ENCODE measurements around the gene TTLL9.
A peak's percentile ranks its signal among the peaks of the same experiment; 100 is the strongest.

TTLL9 gene

DNA sequence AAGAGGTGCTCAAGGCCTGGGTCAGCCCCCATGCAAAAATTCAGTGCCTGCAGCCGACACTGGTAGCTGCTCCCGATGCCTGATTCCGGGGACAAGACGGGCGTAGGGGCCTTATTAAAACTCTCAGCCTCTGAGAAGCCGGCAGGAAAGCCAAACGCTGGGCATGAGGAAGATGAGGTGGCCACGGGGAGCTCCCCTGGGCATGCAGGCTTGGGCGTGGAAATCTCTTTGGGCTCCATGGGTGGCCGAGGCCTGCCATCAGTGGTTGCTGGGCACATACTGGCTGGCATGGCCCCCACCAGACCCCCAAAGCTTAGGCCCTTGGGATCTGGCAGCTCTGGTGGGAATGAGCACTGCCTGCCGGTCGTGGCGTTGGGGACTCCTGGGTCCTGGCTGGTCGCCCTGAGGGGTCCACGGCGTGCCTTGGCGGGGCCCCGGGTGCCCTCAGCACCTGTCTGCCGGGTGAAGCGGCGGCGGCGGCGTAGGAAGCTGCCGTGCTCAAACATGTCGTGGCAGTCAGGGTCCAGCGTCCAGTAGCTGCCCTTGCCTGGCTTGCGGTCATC, 25.6 kb upstream of the TTLL9 start:
- peak overlapping the region; percentile 92 for H3K18ac ChIP-seq (ENCODE audit: low read length)
- no CpG with 5 or more reads among the region's 28 CpGs for WGBS, 2 donors (ENCODE audit: extremely low coverage in 2 of 2, insufficient read length in 2 of 2, insufficient replicate concordance in 1 of 2)
- H3K4me3 ChIP-seq (ENCODE audit: low read length in 2 of 2): no peak overlapping the region

DNA sequence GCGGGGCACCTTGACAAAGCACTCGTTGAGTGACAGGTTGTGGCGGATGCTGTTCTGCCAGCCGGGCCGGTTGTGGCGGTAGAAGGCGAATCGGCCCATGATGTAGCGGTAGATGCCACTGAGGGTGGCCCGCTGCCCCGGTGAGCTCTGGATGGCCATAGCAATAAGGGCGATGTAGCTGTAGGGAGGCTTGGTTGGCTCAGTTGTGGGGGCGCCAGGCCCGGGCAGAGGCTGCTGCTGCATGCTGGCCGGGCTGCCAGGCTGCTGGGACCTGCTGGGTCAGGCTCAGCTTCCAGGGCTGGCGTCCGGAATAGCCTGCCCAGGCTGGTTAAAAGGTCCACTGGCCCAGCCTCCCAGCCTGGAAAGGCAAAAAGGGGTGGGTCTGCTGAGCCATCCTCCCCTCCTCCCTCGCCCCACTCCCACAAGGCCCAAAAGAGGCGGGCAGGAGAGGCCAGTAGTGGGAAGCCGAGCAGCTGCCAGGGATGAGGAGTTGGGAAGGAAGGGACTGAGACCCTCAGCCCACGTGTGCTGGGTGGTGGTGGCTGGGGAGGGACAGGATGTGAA, 25.1 kb upstream of the TTLL9 start, which contains the start of gene FOXS1:
FOXS1 (minus strand) TSS at position 305 of the 564 bp plus-strand sequence; CDS start at position 243, 62 bp downstream.
- peak within 1 kb of the TSS; percentile 85 for H3K9ac ChIP-seq (ENCODE audit: low read depth, low read length, poor library complexity)
- no peak within 1 kb of the TSS for H3K4me2 ChIP-seq (ENCODE audit: insufficient read depth, low read length, poor library complexity, severe bottlenecking)
- H3K18ac ChIP-seq (ENCODE audit: low read length): peak within 1 kb of the TSS; percentile 92
- DNase-seq (ENCODE audit: low spot score): no peak
- peak within 1 kb of the TSS; percentile 84 for H3K4ac ChIP-seq (ENCODE audit: low read length)
- peak within 1 kb of the TSS; percentile 97 for H2BK12ac ChIP-seq (ENCODE audit: low read length)
- no peaks in the 10 kb centered on the region for H3K9me3 ChIP-seq (replicated peaks in 1 of 2; ENCODE audit: control insufficient read depth in 2 of 2, insufficient read depth in 1 of 2, low read depth in 1 of 2, low read length in 2 of 2)
- H3K79me1 ChIP-seq (ENCODE audit: low read depth, low read length): no peaks in the 10 kb centered on the region
- WGBS, 2 donors (ENCODE audit: extremely low coverage in 2 of 2, insufficient read length in 2 of 2, insufficient replicate concordance in 1 of 2): no CpG with 5 or more reads among the region's 21 CpGs
- H3K23ac ChIP-seq (ENCODE audit: low read depth, low read length, poor library complexity): peak within 1 kb of the TSS; percentile 48
- peak within 1 kb of the TSS; percentile 96 for H2AK5ac ChIP-seq (ENCODE audit: low read depth, low read length)
- peak within 1 kb of the TSS; percentile 85 for H4K8ac ChIP-seq (ENCODE audit: low read depth, low read length)
- H3K4me1 ChIP-seq (ENCODE audit: control insufficient read depth in 2 of 2, insufficient read depth in 1 of 2, low read depth in 1 of 2, low read length in 2 of 2): peaks cover 35 to 36% of the 10 kb centered on the region in 2 donors
- peaks cover 0 to 15% (median 15%) of the 10 kb centered on the region in 3 experiments for H3K27me3 ChIP-seq (ENCODE audit: control insufficient read depth in 3 of 3, insufficient read depth in 3 of 3, low read depth in 1 of 3, low read length in 3 of 3)
- peak within 1 kb of the TSS; percentile 44 for H4K91ac ChIP-seq (ENCODE audit: low read depth, low read length, poor library complexity)
- no peaks in the 10 kb centered on the region for H3K36me3 ChIP-seq (replicated peaks in 1 of 2; ENCODE audit: control insufficient read depth in 2 of 2, insufficient read depth in 2 of 2, low read length in 2 of 2)
- H3K4me3 ChIP-seq (ENCODE audit: low read length in 2 of 2): no peak within 1 kb of the TSS
- H3K14ac ChIP-seq (ENCODE audit: low read length): peak within 1 kb of the TSS; percentile 49
- peak within 1 kb of the TSS; percentile 86 for H2AFZ ChIP-seq (ENCODE audit: low read length)
- peak within 1 kb of the TSS; percentile 85 for H2BK5ac ChIP-seq (ENCODE audit: low read length)
- H3K27ac ChIP-seq (replicated peaks; ENCODE audit: low read length): peak within 1 kb of the TSS; percentile 21
- peak within 1 kb of the TSS; percentile 100 for H2BK15ac ChIP-seq (ENCODE audit: low read length)
- peak within 1 kb of the TSS; percentile 48 for H2BK120ac ChIP-seq (ENCODE audit: low read depth, low read length)

More for the DNA sequence above, 25.6 kb upstream of the TTLL9 start:
- Histone ChIP-seq H2AFZ (ENCODE audit: low read length) (peak overlapping the region; percentile 86), H3K27ac (replicated peaks; ENCODE audit: low read length) (no peak overlapping the region), H3K4me2 (ENCODE audit: insufficient read depth, low read length, poor library complexity, severe bottlenecking) (no peak overlapping the region), H3K23ac (ENCODE audit: low read depth, low read length, poor library complexity) (peak overlapping the region; percentile 48), H3K79me1 (ENCODE audit: low read depth, low read length) (no peaks in the 10 kb centered on the region), H2BK120ac (ENCODE audit: low read depth, low read length) (peak overlapping the region; percentile 48), H3K14ac (ENCODE audit: low read length) (peak overlapping the region; percentile 49), H2AK5ac (ENCODE audit: low read depth, low read length) (peak overlapping the region; percentile 96), H3K4me1 (ENCODE audit: control insufficient read depth in 2 of 2, insufficient read depth in 1 of 2, low read depth in 1 of 2, low read length in 2 of 2) (peaks cover 35 to 36% of the 10 kb centered on the region in 2 donors), H3K9me3 (replicated peaks in 1 of 2; ENCODE audit: control insufficient read depth in 2 of 2, insufficient read depth in 1 of 2, low read depth in 1 of 2, low read length in 2 of 2) (no peaks in the 10 kb centered on the region), H3K27me3 (ENCODE audit: control insufficient read depth in 3 of 3, insufficient read depth in 3 of 3, low read depth in 1 of 3, low read length in 3 of 3) (peaks cover 0 to 11% (median 10%) of the 10 kb centered on the region in 3 experiments), H2BK12ac (ENCODE audit: low read length) (peak overlapping the region; percentile 97), H3K9ac (ENCODE audit: low read depth, low read length, poor library complexity) (peak overlapping the region; percentile 85), H4K8ac (ENCODE audit: low read depth, low read length) (peak overlapping the region; percentile 85), H4K91ac (ENCODE audit: low read depth, low read length, poor library complexity) (peak overlapping the region; percentile 32), H3K36me3 (replicated peaks in 1 of 2; ENCODE audit: control insufficient read depth in 2 of 2, insufficient read depth in 2 of 2, low read length in 2 of 2) (no peaks in the 10 kb centered on the region), H2BK15ac (ENCODE audit: low read length) (peak overlapping the region; percentile 100), H2BK5ac (ENCODE audit: low read length) (peak overlapping the region; percentile 85), H3K4ac (ENCODE audit: low read length) (peak overlapping the region; percentile 43)
- DNase-seq (ENCODE audit: low spot score): no peak

DNA sequence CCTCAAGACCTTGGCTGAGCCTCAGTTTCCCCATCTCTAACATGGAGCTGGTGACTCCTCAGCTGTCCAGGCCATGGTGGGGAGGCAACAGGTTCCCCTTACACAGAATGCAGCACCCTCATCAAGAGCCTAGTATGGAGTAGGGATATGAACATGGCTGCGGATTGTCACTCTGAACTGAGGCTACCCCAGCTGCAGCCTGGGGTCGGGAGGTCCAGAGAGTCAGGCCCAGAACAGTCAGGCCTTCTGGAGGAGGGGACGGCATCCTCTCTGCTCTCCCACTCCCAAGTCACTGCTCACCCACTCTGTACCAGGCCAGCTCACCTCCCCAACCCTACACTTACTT, 23.7 kb upstream of the TTLL9 start:
- Histone ChIP-seq H2AK5ac (ENCODE audit: low read depth, low read length) (peak overlapping the region; percentile 52), H2BK120ac (ENCODE audit: low read depth, low read length) (no peak overlapping the region), H2BK15ac (ENCODE audit: low read length) (no peak overlapping the region), H2BK5ac (ENCODE audit: low read length) (no peak overlapping the region), H2BK12ac (ENCODE audit: low read length) (no peak overlapping the region), H3K4me2 (ENCODE audit: insufficient read depth, low read length, poor library complexity, severe bottlenecking) (no peak overlapping the region), H3K9ac (ENCODE audit: low read depth, low read length, poor library complexity) (no peak overlapping the region), H3K27ac (replicated peaks; ENCODE audit: low read length) (no peak overlapping the region), H3K4me1 (ENCODE audit: control insufficient read depth in 2 of 2, insufficient read depth in 1 of 2, low read depth in 1 of 2, low read length in 2 of 2) (peaks cover 29 to 35% of the 10 kb centered on the region in 2 donors), H3K4ac (ENCODE audit: low read length) (peak overlapping the region; percentile 19), H3K18ac (ENCODE audit: low read length) (peak overlapping the region; percentile 63), H3K4me3 (ENCODE audit: low read length in 2 of 2) (no peak overlapping the region), H3K14ac (ENCODE audit: low read length) (no peak overlapping the region), H4K8ac (ENCODE audit: low read depth, low read length) (no peak overlapping the region), H3K9me3 (replicated peaks in 1 of 2; ENCODE audit: control insufficient read depth in 2 of 2, insufficient read depth in 1 of 2, low read depth in 1 of 2, low read length in 2 of 2) (no peaks in the 10 kb centered on the region), H3K23ac (ENCODE audit: low read depth, low read length, poor library complexity) (no peak overlapping the region), H3K36me3 (replicated peaks in 1 of 2; ENCODE audit: control insufficient read depth in 2 of 2, insufficient read depth in 2 of 2, low read length in 2 of 2) (no peaks in the 10 kb centered on the region), H3K79me1 (ENCODE audit: low read depth, low read length) (no peaks in the 10 kb centered on the region), H2AFZ (ENCODE audit: low read length) (no peak overlapping the region), H4K91ac (ENCODE audit: low read depth, low read length, poor library complexity) (no peak overlapping the region), H3K27me3 (ENCODE audit: control insufficient read depth in 3 of 3, insufficient read depth in 3 of 3, low read depth in 1 of 3, low read length in 3 of 3) (peaks cover 0 to 29% (median 15%) of the 10 kb centered on the region in 3 experiments)
- no CpG with 5 or more reads among the region's 3 CpGs for WGBS, 2 donors (ENCODE audit: extremely low coverage in 2 of 2, insufficient read length in 2 of 2, insufficient replicate concordance in 1 of 2)
- no peak for DNase-seq (ENCODE audit: low spot score)

Measured in neuronal stem cell (in vitro differentiated cells).